HL-60 (cell line): ENCODE data around the gene IQGAP1.

Experiments
- DNase-seq, 2 experiments: peaks; one replicate each; pipeline ENCODE4 v3.0.0-alpha.2; 2010 to 2020; ENCODE audit warnings: low read depth in 1 of 2, low spot score in 1 of 2
- H3K27ac ChIP-seq: fragments of 250-450 bp; sonication (Bioruptor Pico); replicated peaks from 2 replicates; pipeline ENCODE4 v1.5.1; 2020; ENCODE audit warnings: mild to moderate bottlenecking, moderate library complexity
- H3K27me3 ChIP-seq: fragments of 250-450 bp; sonication (Bioruptor Pico); 2 replicates; pipeline ENCODE4 v1.5.1; 2021; ENCODE audit warnings: mild to moderate bottlenecking, moderate library complexity; ENCODE audit not compliant: insufficient read depth, poor library complexity, severe bottlenecking
- H3K4me3 ChIP-seq: replicated peaks from 2 replicates; pipeline ENCODE4 v1.5.1; 2011; ENCODE audit warnings: mild to moderate bottlenecking, control low read depth, low read length; ENCODE audit not compliant: insufficient read depth
- GABPA ChIP-seq: IDR thresholded peaks from 2 replicates; pipeline ENCODE4 v1.6.1; 2012; ENCODE audit warnings: low read depth
- POLR2AphosphoS5 ChIP-seq: IDR thresholded peaks from 2 replicates; pipeline ENCODE4 v1.6.1; 2012; ENCODE audit warnings: low read depth
- SPI1 ChIP-seq: IDR thresholded peaks from 2 replicates; pipeline ENCODE4 v1.6.1; 2012; ENCODE audit warnings: low read depth, mild to moderate bottlenecking, borderline replicate concordance
- TF ChIP-seq, protein P1 (sequence below): IDR thresholded peaks from one replicate; pipeline ENCODE4 v1.5.1; 2011; ENCODE audit warnings: low read length, control low read depth, inconsistent platforms; ENCODE audit not compliant: insufficient read depth
- TF ChIP-seq, protein P2 (sequence below): IDR thresholded peaks from 2 replicates; pipeline ENCODE4 v1.6.1; 2012; ENCODE audit warnings: low read depth; ENCODE audit not compliant: insufficient replicate concordance

The IQGAP1 gene

DNA sequence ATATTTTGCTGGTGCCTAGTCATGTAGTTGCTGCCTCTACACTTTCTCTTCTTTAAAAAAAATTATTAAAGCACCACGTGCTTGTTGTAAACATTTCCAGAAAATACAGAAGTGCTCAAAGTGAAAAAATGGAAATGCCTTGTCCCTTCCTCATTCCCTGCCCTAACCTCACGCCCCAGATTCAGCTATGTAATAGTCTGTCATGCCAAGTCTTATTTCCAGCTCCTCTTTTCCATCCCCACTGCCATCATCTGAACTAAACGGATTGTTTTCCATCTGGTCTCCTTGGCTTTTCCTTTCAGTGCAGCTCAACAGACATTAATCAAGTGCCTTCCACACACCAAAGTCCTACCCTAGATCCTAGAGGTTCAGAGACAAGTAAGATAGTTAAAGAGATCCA is 20.5 kb upstream of the IQGAP1 start:
- peak; percentile 91 for TF ChIP-seq SPI1
- no peak for TF ChIP-seq GABPA
- TF ChIP-seq, protein P1, sequence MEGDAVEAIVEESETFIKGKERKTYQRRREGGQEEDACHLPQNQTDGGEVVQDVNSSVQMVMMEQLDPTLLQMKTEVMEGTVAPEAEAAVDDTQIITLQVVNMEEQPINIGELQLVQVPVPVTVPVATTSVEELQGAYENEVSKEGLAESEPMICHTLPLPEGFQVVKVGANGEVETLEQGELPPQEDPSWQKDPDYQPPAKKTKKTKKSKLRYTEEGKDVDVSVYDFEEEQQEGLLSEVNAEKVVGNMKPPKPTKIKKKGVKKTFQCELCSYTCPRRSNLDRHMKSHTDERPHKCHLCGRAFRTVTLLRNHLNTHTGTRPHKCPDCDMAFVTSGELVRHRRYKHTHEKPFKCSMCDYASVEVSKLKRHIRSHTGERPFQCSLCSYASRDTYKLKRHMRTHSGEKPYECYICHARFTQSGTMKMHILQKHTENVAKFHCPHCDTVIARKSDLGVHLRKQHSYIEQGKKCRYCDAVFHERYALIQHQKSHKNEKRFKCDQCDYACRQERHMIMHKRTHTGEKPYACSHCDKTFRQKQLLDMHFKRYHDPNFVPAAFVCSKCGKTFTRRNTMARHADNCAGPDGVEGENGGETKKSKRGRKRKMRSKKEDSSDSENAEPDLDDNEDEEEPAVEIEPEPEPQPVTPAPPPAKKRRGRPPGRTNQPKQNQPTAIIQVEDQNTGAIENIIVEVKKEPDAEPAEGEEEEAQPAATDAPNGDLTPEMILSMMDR: no peak
- TF ChIP-seq, protein P2, sequence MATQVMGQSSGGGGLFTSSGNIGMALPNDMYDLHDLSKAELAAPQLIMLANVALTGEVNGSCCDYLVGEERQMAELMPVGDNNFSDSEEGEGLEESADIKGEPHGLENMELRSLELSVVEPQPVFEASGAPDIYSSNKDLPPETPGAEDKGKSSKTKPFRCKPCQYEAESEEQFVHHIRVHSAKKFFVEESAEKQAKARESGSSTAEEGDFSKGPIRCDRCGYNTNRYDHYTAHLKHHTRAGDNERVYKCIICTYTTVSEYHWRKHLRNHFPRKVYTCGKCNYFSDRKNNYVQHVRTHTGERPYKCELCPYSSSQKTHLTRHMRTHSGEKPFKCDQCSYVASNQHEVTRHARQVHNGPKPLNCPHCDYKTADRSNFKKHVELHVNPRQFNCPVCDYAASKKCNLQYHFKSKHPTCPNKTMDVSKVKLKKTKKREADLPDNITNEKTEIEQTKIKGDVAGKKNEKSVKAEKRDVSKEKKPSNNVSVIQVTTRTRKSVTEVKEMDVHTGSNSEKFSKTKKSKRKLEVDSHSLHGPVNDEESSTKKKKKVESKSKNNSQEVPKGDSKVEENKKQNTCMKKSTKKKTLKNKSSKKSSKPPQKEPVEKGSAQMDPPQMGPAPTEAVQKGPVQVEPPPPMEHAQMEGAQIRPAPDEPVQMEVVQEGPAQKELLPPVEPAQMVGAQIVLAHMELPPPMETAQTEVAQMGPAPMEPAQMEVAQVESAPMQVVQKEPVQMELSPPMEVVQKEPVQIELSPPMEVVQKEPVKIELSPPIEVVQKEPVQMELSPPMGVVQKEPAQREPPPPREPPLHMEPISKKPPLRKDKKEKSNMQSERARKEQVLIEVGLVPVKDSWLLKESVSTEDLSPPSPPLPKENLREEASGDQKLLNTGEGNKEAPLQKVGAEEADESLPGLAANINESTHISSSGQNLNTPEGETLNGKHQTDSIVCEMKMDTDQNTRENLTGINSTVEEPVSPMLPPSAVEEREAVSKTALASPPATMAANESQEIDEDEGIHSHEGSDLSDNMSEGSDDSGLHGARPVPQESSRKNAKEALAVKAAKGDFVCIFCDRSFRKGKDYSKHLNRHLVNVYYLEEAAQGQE: no peak
- TF ChIP-seq POLR2AphosphoS5: no peak
- no peak overlapping the region for H3K4me3 ChIP-seq
- no peaks in the 10 kb centered on the region for H3K27me3 ChIP-seq
- no peak overlapping the region; the same call in 1 of the 2 replicates for H3K27ac ChIP-seq
- peak in 1 of 2 experiments; percentile 25 for DNase-seq

DNA sequence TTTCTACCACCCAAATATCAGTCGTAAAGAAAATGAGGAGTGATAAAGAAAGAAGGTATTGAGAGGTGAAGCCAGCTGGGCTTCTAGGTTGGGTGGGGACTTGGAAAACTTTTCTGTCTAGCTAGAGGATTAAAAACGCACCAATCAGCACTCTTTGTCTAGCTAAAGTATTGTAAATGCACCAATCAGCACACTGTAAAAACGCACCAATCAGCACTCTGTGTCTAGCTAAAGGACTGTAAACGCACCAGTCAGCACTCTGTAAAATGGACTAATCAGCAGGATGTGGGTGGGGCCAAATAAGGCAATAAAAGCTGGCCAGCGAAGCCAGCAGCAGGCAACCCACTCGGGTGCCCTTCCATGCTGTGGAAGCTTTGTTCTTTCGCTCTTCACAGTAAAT is 13.0 kb upstream of the IQGAP1 start:
- TF ChIP-seq GABPA: no peak
- TF ChIP-seq POLR2AphosphoS5: no peak
- no peak for TF ChIP-seq SPI1
- TF ChIP-seq, protein P1: no peak
- TF ChIP-seq, protein P2: no peak
- Histone ChIP-seq H3K27ac (no peak overlapping the region), H3K4me3 (no peak overlapping the region), H3K27me3 (no peaks in the 10 kb centered on the region)
- no peak for DNase-seq

DNA sequence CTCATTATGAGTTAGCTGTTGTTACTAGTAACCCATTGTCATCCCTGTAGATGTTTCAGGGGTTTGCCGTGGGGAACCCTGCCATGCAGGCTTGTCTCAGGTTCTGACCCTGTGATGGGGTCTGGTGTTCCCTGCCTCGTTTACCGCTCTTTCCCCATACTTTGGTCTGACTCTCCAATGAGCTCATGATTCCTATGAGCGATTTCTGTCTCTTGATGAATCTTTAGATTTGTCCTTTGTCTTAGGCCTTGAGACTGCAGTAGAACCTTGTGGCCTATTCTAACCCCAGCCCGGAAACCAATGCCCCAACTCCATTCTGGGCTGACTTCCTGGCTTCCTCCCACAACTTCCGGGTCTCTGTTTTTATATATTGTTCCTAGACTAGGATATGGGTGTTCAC is 11.3 kb upstream of the IQGAP1 start:
- H3K27ac ChIP-seq: peak overlapping the region; percentile 47
- TF ChIP-seq SPI1 (peak; percentile 47; the same call in 1 of the 2 replicates), POLR2AphosphoS5 (peak; percentile 32; the same call in 1 of the 2 replicates), GABPA (peak; percentile 82)
- TF ChIP-seq, protein P2: no peak
- TF ChIP-seq, protein P1: no peak
- no peaks in the 10 kb centered on the region for H3K27me3 ChIP-seq
- peak in 1 of 2 experiments; percentile 60 for DNase-seq
- H3K4me3 ChIP-seq: no peak overlapping the region
